ENCODE results near the gene SLC66A1. TPM values are rescaled to one million over a fixed set of nuclear protein-coding genes. Genes with fewer than 3 reads are reported as not detected.

The SLC66A1 gene
- total RNA-seq, 6 experiments from 2014 or later = 8.4 to 20.6 (median 11.2) TPM

DNA sequence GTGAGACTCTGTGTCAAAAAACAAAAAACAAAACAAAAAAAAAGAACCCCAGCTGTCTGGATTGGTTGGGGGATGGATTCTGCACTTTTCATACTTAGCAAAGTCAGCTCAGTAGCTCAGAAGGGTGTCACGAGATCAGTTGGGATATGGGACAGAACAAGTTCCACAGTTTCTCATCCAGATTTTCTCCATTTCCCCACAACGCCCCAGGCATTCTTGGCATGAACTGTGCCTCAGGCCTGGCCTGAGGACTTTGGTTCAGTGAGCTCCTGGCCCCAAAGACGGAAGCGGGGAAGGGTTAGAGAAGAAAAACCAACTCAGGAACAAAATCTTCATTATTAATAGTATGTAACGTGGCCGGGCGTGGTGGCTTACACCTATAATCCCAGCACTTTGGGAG, 2.1 kb upstream of the SLC66A1 start:
- H3K4me3 ChIP-seq = no peak overlapping the region
- intact Hi-C loops (cut with DNase I) = no loop called here
- H3K27ac ChIP-seq = no peak overlapping the region
- 90% methylated on average over 5 of the region's 7 CpGs for WGBS (ENCODE audit: insufficient coverage, low coverage, low lambda C conversion rate, missing lambda C conversion rate)
- H3K4me1 ChIP-seq = peaks cover 0 to 18% (median 7%) of the 10 kb centered on the region in 4 donors
- H3K9me3 ChIP-seq = no peaks in the 10 kb centered on the region
- H3K36me3 ChIP-seq = peaks cover 0 to 27% (median 11%) of the 10 kb centered on the region in 4 donors
- ATAC-seq (no peak), DNase-seq (peak in 1 of 3 donors; percentile 42)
- no peaks in the 10 kb centered on the region for H3K27me3 ChIP-seq
- TF ChIP-seq POLR2A (IDR thresholded peaks at IDR 0.05) = no peak
- TF ChIP-seq, protein P1, sequence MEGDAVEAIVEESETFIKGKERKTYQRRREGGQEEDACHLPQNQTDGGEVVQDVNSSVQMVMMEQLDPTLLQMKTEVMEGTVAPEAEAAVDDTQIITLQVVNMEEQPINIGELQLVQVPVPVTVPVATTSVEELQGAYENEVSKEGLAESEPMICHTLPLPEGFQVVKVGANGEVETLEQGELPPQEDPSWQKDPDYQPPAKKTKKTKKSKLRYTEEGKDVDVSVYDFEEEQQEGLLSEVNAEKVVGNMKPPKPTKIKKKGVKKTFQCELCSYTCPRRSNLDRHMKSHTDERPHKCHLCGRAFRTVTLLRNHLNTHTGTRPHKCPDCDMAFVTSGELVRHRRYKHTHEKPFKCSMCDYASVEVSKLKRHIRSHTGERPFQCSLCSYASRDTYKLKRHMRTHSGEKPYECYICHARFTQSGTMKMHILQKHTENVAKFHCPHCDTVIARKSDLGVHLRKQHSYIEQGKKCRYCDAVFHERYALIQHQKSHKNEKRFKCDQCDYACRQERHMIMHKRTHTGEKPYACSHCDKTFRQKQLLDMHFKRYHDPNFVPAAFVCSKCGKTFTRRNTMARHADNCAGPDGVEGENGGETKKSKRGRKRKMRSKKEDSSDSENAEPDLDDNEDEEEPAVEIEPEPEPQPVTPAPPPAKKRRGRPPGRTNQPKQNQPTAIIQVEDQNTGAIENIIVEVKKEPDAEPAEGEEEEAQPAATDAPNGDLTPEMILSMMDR (IDR thresholded peaks at IDR 0.05) = no peak

- no peak for TF ChIP-seq POLR2A (IDR thresholded peaks at IDR 0.05)
- TF ChIP-seq, protein P1 (IDR thresholded peaks at IDR 0.05) = no peak
- H3K27me3 ChIP-seq = no peaks in the 10 kb centered on the region
- H3K36me3 ChIP-seq = peaks cover 0 to 18% (median 6%) of the 10 kb centered on the region in 4 donors
- no peak overlapping the region for H3K27ac ChIP-seq
- no peaks in the 10 kb centered on the region for H3K9me3 ChIP-seq
- 31% methylated on average over 10 of the region's 13 CpGs for WGBS (ENCODE audit: insufficient coverage, low coverage, low lambda C conversion rate, missing lambda C conversion rate)
- H3K4me1 ChIP-seq = peaks cover 0 to 18% (median 7%) of the 10 kb centered on the region in 4 donors
- ATAC-seq (peak in 3 of 4 donors; percentile 8 to 14 (median 12)), DNase-seq (peak in 1 of 3 donors; percentile 50)
- H3K4me3 ChIP-seq = peak overlapping the region; percentile 70 to 88 (median 87)
- intact Hi-C loops (cut with DNase I) = no loop called here
Measured at GRCh38 chr1:19310720-19311502, 1.2 kb upstream of the SLC66A1 start.

DNA sequence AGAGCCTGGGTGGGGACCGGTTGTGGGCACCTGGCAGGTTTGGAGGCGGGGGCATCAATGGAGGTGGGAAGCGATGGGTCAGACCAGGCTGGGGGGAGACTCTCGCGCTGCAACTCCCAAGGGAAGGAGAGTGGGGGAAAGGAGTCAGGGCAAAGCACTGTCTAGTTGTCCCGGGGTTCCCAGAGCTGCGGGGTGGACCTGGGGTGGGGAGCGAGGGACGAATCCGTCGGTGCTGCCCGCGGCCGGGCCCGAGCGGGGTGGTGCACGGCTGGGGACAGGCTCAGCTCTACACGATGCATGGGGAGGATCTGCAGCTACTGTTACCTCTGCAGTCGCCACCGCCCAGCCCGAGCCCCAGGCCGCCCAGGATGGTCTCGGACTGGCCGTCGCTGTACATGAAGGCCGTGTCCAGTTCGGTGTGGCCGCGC, 609 bp upstream of the SLC66A1 start:
- H3K36me3 ChIP-seq = peaks cover 0 to 15% (median 6%) of the 10 kb centered on the region in 4 donors
- peak in 1 of 3 donors; percentile 44 for DNase-seq
- intact Hi-C loops (cut with DNase I) = no loop called here

DNA sequence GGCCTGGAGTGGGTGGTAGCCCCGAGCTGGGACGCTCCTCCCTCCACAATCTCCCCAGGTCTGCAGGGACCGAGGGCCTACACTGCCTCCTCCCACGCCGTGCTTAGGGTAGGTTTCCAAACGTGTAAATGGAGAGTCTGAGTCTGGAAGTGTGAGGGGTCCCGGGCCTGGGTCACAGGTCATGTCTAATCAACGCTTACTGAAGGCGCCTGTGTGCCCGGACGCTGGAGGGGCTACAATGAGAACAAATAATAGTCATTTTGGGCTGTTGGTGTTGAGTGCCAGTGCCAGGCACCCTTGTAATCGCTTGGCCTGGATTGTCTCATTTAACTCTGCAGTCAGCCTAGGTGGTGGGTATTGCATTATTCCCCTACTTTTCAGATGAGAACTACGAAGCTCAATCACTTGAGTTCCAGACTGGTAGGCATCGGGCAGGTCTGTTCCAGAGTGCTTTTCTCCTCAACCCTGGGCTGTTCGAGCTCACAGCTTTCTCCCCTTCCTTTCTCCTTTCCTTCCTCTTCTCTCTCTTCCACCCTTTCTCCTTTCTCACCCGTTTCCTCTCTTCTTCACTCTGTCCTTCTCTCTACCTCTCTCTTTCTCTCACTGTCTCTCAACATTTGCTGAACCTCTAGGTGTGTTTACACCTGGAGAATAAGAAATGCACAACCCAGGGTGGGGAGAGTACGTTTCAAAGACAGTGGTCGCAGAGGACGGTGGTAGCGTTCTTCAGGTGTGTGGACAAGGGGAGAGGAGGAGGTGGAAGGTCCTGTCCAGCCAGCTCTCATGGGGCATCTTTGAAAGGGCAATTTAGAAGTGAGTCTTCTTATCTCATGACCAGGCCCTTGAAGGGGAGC, 883 bp downstream of the SLC66A1 start:
- TF ChIP-seq POLR2A (IDR thresholded peaks at IDR 0.05) = no peak
- TF ChIP-seq, protein P1 (IDR thresholded peaks at IDR 0.05) = no peak
- ATAC-seq (peak in 1 of 4 donors; percentile 47), DNase-seq (peak in 1 of 3 donors; percentile 17)
- Histone ChIP-seq H3K4me3 (peak overlapping the region; percentile 70 to 94 (median 87)), H3K27me3 (no peaks in the 10 kb centered on the region), H3K27ac (peak overlapping the region; percentile 75 to 92 (median 79)), H3K4me1 (peaks cover 0 to 18% (median 7%) of the 10 kb centered on the region in 4 donors), H3K36me3 (peaks cover 0 to 3% (median 0%) of the 10 kb centered on the region in 4 donors), H3K9me3 (no peaks in the 10 kb centered on the region)
- 43% methylated on average over 7 of the region's 20 CpGs for WGBS (ENCODE audit: insufficient coverage, low coverage, low lambda C conversion rate, missing lambda C conversion rate)
- intact Hi-C loops (cut with DNase I) = no loop called here

More for the DNA sequence above, 609 bp upstream of the SLC66A1 start:
- Histone ChIP-seq H3K9me3 (no peaks in the 10 kb centered on the region), H3K4me3 (peak overlapping the region; percentile 70 to 88 (median 87)), H3K4me1 (peaks cover 0 to 18% (median 7%) of the 10 kb centered on the region in 4 donors), H3K27ac (peak overlapping the region; percentile 15 to 83 (median 79)), H3K27me3 (no peaks in the 10 kb centered on the region)
- WGBS (ENCODE audit: insufficient coverage, low coverage, low lambda C conversion rate, missing lambda C conversion rate) = 2% methylated on average over 5 of the region's 29 CpGs
- TF ChIP-seq, protein P1 (IDR thresholded peaks at IDR 0.05) = no peak
- no peak for TF ChIP-seq POLR2A (IDR thresholded peaks at IDR 0.05)
- peak in 2 of 4 donors; percentile 10 to 28 for ATAC-seq
